Neural cell (in vitro differentiated cells): Measurements from ENCODE around the gene FZD2. TPM values are rescaled to one million over a fixed set of nuclear protein-coding genes. Genes with fewer than 3 reads are reported as not detected.

ENCODE experiments used
- H2AFZ ChIP-seq: fragments of 200-600, 300-800 bp; sonication (generic), shearing (Covaris generic); 2 replicates; pipeline ENCODE4 v1.6.0; 2014; ENCODE audit warnings: low read depth, mild to moderate bottlenecking, antibody characterized with exemption, low read length, moderate library complexity
- H3F3A ChIP-seq: fragments of 200-600 bp; shearing (Covaris generic); 2 replicates; pipeline ENCODE4 v1.6.1; 2016; ENCODE audit warnings: mild to moderate bottlenecking, moderate library complexity, mixed read lengths, antibody characterized with exemption, low read length; ENCODE audit not compliant: insufficient read depth, poor library complexity, severe bottlenecking
- H3K27ac ChIP-seq: fragments of 200-600, 300-800 bp; sonication (generic), shearing (Covaris generic); 2 replicates; pipeline ENCODE4 v1.5.1; 2014; ENCODE audit warnings: mild to moderate bottlenecking, low read length, moderate library complexity
- H3K27me3 ChIP-seq: fragments of 300-800, 200-600 bp; sonication (generic), shearing (Covaris generic); 2 replicates; pipeline ENCODE4 v1.6.0; 2014; ENCODE audit warnings: mild to moderate bottlenecking, low read depth, low read length, moderate library complexity; ENCODE audit not compliant: insufficient read depth
- H3K36me3 ChIP-seq: fragments of 300-800, 200-600 bp; sonication (generic), shearing (Covaris generic); 2 replicates; pipeline ENCODE4 v1.5.1; 2014; ENCODE audit warnings: mild to moderate bottlenecking, antibody characterized with exemption, low read length, moderate library complexity; ENCODE audit not compliant: insufficient read depth
- H3K4me2 ChIP-seq: fragments of 300-800, 200-600 bp; sonication (generic), shearing (Covaris generic); 2 replicates; pipeline ENCODE4 v1.6.0; 2014; ENCODE audit warnings: mild to moderate bottlenecking, low read length
- H3K4me3 ChIP-seq: fragments of 300-800, 200-600 bp; sonication (generic), shearing (Covaris generic); 2 replicates; pipeline ENCODE4 v1.5.1; 2014; ENCODE audit warnings: mild to moderate bottlenecking, low read length, moderate library complexity
- H3K79me2 ChIP-seq: fragments of 200-600 bp; shearing (Covaris generic); replicated peaks from 2 replicates; pipeline ENCODE4 v1.6.0; 2014; ENCODE audit warnings: mild to moderate bottlenecking, low read length, moderate library complexity; ENCODE audit not compliant: insufficient read depth
- H3K9ac ChIP-seq: fragments of 300-800, 200-600 bp; sonication (generic), shearing (Covaris generic); 2 replicates; pipeline ENCODE4 v1.6.1; 2016; ENCODE audit warnings: mild to moderate bottlenecking, low read length, mixed read lengths
- H3K9me2 ChIP-seq: fragments of 200-600 bp; shearing (Covaris generic); 2 replicates; pipeline ENCODE4 v1.6.1; 2016; ENCODE audit warnings: mild to moderate bottlenecking, low read length, mixed read lengths; ENCODE audit not compliant: insufficient read depth
- H3K9me3 ChIP-seq: fragments of 200-600, 300-800 bp; sonication (generic), shearing (Covaris generic); 2 replicates; pipeline ENCODE4 v1.6.1; 2016; ENCODE audit warnings: mild to moderate bottlenecking, mixed run types, low read length, moderate library complexity, mixed read lengths
- H4K20me1 ChIP-seq: fragments of 200-600 bp; shearing (Covaris generic); 2 replicates; pipeline ENCODE4 v1.6.1; 2016; ENCODE audit warnings: mild to moderate bottlenecking, mixed run types; ENCODE audit not compliant: insufficient read depth
- CTCF ChIP-seq: fragments of 450-650 bp; IDR thresholded peaks from 2 replicates; pipeline ENCODE4 v1.5.1; 2014; ENCODE audit warnings: antibody characterized with exemption, mild to moderate bottlenecking, moderate library complexity; ENCODE audit not compliant: poor library complexity, severe bottlenecking
- EP300 ChIP-seq: fragments of 450-650 bp; conservative IDR thresholded peaks from 2 replicates; pipeline ENCODE4 v1.6.1; 2014; ENCODE audit warnings: antibody characterized with exemption, mild to moderate bottlenecking, moderate library complexity; ENCODE audit not compliant: poor library complexity, severe bottlenecking
- EZH2 ChIP-seq: fragments of 200-600, 300-800 bp; shearing (Covaris generic), sonication (generic); IDR thresholded peaks from 2 replicates; pipeline ENCODE4 v1.6.1; 2014; ENCODE audit warnings: antibody characterized with exemption, low read length, borderline replicate concordance, mild to moderate bottlenecking; ENCODE audit not compliant: insufficient read depth, poor library complexity, severe bottlenecking
- MXI1 ChIP-seq: fragments of 450-650 bp; conservative IDR thresholded peaks from 2 replicates; pipeline ENCODE4 v1.6.1; 2014; ENCODE audit warnings: antibody characterized with exemption, mild to moderate bottlenecking; ENCODE audit not compliant: poor library complexity, severe bottlenecking
- POLR2AphosphoS5 ChIP-seq: IDR thresholded peaks from 2 replicates; pipeline ENCODE4 v1.6.1; 2012
- RAD21 ChIP-seq: fragments of 450-650 bp; conservative IDR thresholded peaks from 2 replicates; pipeline ENCODE4 v1.6.1; 2014; ENCODE audit warnings: antibody characterized with exemption, mild to moderate bottlenecking, moderate library complexity
- SMC3 ChIP-seq: fragments of 450-650 bp; conservative IDR thresholded peaks from 2 replicates; pipeline ENCODE4 v1.6.1; 2014; ENCODE audit warnings: antibody characterized with exemption, mild to moderate bottlenecking, moderate library complexity; ENCODE audit not compliant: poor library complexity
- TAF1 ChIP-seq: IDR thresholded peaks from 2 replicates; pipeline ENCODE4 v1.6.1; 2012; ENCODE audit warnings: low read depth
- polyA plus RNA-seq: library from polyadenylated mRNA; depleted of rRNA; stranded (reverse); fragments of >200 nt; gene quantifications from 2 replicates; pipeline ENCODE4 v1.2.3, GENCODE V29; 2014
- TF ChIP-seq, protein P1 (sequence below): IDR thresholded peaks from 2 replicates; pipeline ENCODE4 v1.6.1; 2012; ENCODE audit warnings: borderline replicate concordance

Gene FZD2
- polyA plus RNA-seq, 1 donor from 2014 or later = 2.5 TPM

DNA sequence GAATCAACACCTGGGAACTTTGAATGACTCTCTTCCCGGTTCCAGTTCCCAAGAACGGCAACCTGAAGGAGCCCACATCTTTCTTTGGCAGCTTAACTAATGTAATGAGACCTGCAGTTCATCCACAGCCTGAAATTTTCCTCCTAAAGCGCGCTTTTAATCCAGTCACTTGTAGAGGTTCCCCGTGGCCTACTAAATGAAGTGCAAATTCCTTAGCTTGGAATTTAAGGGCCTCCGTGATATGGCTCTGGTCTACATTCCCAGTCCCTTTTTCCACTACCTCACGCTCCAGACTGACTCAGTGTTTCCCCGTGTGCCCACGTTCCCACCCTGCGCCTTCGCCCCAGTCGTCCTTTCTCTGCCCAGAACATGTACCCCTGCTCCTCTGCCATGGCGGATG is 27.2 kb downstream of the FZD2 start:
- TF ChIP-seq POLR2AphosphoS5 = no peak
- TF ChIP-seq RAD21 = no peak
- TF ChIP-seq SMC3 = no peak
- no peak for TF ChIP-seq TAF1
- no peak for TF ChIP-seq EP300
- no peak for TF ChIP-seq CTCF
- TF ChIP-seq, protein P1, sequence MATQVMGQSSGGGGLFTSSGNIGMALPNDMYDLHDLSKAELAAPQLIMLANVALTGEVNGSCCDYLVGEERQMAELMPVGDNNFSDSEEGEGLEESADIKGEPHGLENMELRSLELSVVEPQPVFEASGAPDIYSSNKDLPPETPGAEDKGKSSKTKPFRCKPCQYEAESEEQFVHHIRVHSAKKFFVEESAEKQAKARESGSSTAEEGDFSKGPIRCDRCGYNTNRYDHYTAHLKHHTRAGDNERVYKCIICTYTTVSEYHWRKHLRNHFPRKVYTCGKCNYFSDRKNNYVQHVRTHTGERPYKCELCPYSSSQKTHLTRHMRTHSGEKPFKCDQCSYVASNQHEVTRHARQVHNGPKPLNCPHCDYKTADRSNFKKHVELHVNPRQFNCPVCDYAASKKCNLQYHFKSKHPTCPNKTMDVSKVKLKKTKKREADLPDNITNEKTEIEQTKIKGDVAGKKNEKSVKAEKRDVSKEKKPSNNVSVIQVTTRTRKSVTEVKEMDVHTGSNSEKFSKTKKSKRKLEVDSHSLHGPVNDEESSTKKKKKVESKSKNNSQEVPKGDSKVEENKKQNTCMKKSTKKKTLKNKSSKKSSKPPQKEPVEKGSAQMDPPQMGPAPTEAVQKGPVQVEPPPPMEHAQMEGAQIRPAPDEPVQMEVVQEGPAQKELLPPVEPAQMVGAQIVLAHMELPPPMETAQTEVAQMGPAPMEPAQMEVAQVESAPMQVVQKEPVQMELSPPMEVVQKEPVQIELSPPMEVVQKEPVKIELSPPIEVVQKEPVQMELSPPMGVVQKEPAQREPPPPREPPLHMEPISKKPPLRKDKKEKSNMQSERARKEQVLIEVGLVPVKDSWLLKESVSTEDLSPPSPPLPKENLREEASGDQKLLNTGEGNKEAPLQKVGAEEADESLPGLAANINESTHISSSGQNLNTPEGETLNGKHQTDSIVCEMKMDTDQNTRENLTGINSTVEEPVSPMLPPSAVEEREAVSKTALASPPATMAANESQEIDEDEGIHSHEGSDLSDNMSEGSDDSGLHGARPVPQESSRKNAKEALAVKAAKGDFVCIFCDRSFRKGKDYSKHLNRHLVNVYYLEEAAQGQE = no peak
- no peak for TF ChIP-seq EZH2
- TF ChIP-seq MXI1 = no peak
- H3K79me2 ChIP-seq = no peaks in the 10 kb centered on the region
- H3K36me3 ChIP-seq = no peaks in the 10 kb centered on the region
- no peak overlapping the region for H3K9ac ChIP-seq
- H4K20me1 ChIP-seq = no peaks in the 10 kb centered on the region
- H3K27ac ChIP-seq = no peak overlapping the region
- H3F3A ChIP-seq = no peaks in the 10 kb centered on the region
- no peaks in the 10 kb centered on the region for H3K27me3 ChIP-seq
- no peaks in the 10 kb centered on the region for H3K9me2 ChIP-seq
- no peak overlapping the region for H3K4me3 ChIP-seq
- H3K9me3 ChIP-seq = no peaks in the 10 kb centered on the region
- H2AFZ ChIP-seq = no peak overlapping the region
- H3K4me2 ChIP-seq = no peak overlapping the region

GRCh38 chr17:44585315-44585714 is 28.0 kb downstream of the FZD2 start:
- Histone ChIP-seq H3K27ac (no peak overlapping the region), H2AFZ (no peak overlapping the region), H3K36me3 (no peaks in the 10 kb centered on the region), H3K79me2 (no peaks in the 10 kb centered on the region), H4K20me1 (no peaks in the 10 kb centered on the region), H3K4me2 (no peak overlapping the region), H3K9me3 (no peaks in the 10 kb centered on the region), H3K4me3 (no peak overlapping the region), H3K9ac (no peak overlapping the region), H3F3A (no peaks in the 10 kb centered on the region), H3K27me3 (no peaks in the 10 kb centered on the region), H3K9me2 (no peaks in the 10 kb centered on the region)
- TF ChIP-seq TAF1 (no peak), SMC3 (no peak), RAD21 (no peak), EP300 (no peak), EZH2 (no peak), CTCF (no peak), POLR2AphosphoS5 (no peak), MXI1 (no peak)
- TF ChIP-seq, protein P1 = no peak
